Naive thymus-derived CD4-positive, alpha-beta T cell (primary cell): ENCODE measurements around the gene P3H1. TPM values are rescaled to one million over a fixed set of nuclear protein-coding genes. Genes with fewer than 3 reads are reported as not detected.

Experiments used
- ATAC-seq: fragments of 150-1000 bp; cut with Tn5 transposase; 2 replicates; pipeline ENCODE4 v1.10.0; 2021; ENCODE audit warnings: mild to moderate bottlenecking, moderate library complexity
- CTCF ChIA-PET: fragments of 350-600 bp; sonication (Branson Sonifier 250); formaldehyde crosslinking; loops from one replicate; lab custom pipeline; 2021; ENCODE audit warnings: antibody characterized with exemption; lab: Charles Lee
- POLR2A ChIA-PET: fragments of 350-600 bp; sonication (Branson Sonifier 250); formaldehyde crosslinking; loops from one replicate; lab custom pipeline; 2021; ENCODE audit warnings: antibody characterized with exemption, inconsistent platforms; lab: Charles Lee
- DNase-seq, 9 donors: peaks; one replicate each; pipeline versions ENCODE4 v3.0.0 to v3.0.0-alpha.2; 2020 to 2022; ENCODE audit warnings: mixed read lengths in 1 of 9
- H3K27ac ChIP-seq: one replicate; pipeline ENCODE4 v1.7.0; 2013; ENCODE audit warnings: mild to moderate bottlenecking, low read depth, low read length, moderate library complexity
- H3K27me3 ChIP-seq, 2 donors: one replicate each; pipeline ENCODE4 v1.7.0; 2013; ENCODE audit warnings: low read length in 2 of 2, mild to moderate bottlenecking in 2 of 2, moderate library complexity in 2 of 2; ENCODE audit not compliant: control insufficient read depth in 2 of 2, insufficient read depth in 2 of 2
- H3K36me3 ChIP-seq, 3 experiments: 1 replicate in 2 of 3; 2 replicates in 1 of 3; pipeline ENCODE4 v1.7.0; 2013; ENCODE audit warnings: low read length in 3 of 3, mild to moderate bottlenecking in 3 of 3, moderate library complexity in 1 of 3; ENCODE audit not compliant: insufficient read depth in 3 of 3, control insufficient read depth in 2 of 3
- H3K4me1 ChIP-seq, 2 donors: one replicate each; pipeline ENCODE4 v1.7.0; 2013; ENCODE audit warnings: low read length in 2 of 2, mild to moderate bottlenecking in 2 of 2, moderate library complexity in 1 of 2; ENCODE audit not compliant: control insufficient read depth in 2 of 2, insufficient read depth in 2 of 2
- H3K4me3 ChIP-seq: 2 replicates; pipeline ENCODE4 v1.7.0; 2013; ENCODE audit warnings: mild to moderate bottlenecking, low read length
- H3K9me3 ChIP-seq, 3 experiments: 1 replicate in 2 of 3; 2 replicates in 1 of 3; pipeline ENCODE4 v1.7.0; 2013; ENCODE audit warnings: low read length in 3 of 3; ENCODE audit not compliant: control insufficient read depth in 2 of 3
- H3K27ac Mint-ChIP-seq, 9 donors: one replicate each; pipeline ENCODE4 v1.8.0; 2020 to 2022; ENCODE audit warnings: mixed read lengths in 9 of 9, mild to moderate bottlenecking in 8 of 9, moderate library complexity in 5 of 9, inconsistent platforms in 2 of 9
- H3K27me3 Mint-ChIP-seq, 5 donors: one replicate each; pipeline ENCODE4 v1.8.0; 2021 to 2022; ENCODE audit warnings: mixed read lengths in 5 of 5, mild to moderate bottlenecking in 1 of 5
- H3K36me3 Mint-ChIP-seq, 5 donors: one replicate each; pipeline ENCODE4 v1.8.0; 2020 to 2022; ENCODE audit warnings: mixed read lengths in 5 of 5, mild to moderate bottlenecking in 3 of 5, inconsistent platforms in 1 of 5
- H3K4me1 Mint-ChIP-seq, 7 donors: one replicate each; pipeline ENCODE4 v1.8.0; 2020 to 2022; ENCODE audit warnings: mixed read lengths in 7 of 7, mild to moderate bottlenecking in 3 of 7, inconsistent platforms in 1 of 7
- H3K4me3 Mint-ChIP-seq, 10 donors: one replicate each; pipeline ENCODE4 v1.8.0; 2020 to 2022; ENCODE audit warnings: mild to moderate bottlenecking in 10 of 10, mixed read lengths in 10 of 10, moderate library complexity in 6 of 10, inconsistent platforms in 2 of 10
- H3K9me3 Mint-ChIP-seq, 11 donors: one replicate each; pipeline ENCODE4 v1.8.0; 2020 to 2022; ENCODE audit warnings: mixed read lengths in 11 of 11, mild to moderate bottlenecking in 4 of 11, inconsistent platforms in 1 of 11, moderate library complexity in 1 of 11
- intact Hi-C, 2 donors: fragments of 100-400 bp; cut with micrococcal nuclease; formaldehyde crosslinking; loops; one replicate each; pipeline ENCODE4 v1.15.1; 2023
- polyA plus RNA-seq, 2 donors: library from polyadenylated mRNA; unstranded; fragments of 300-500 nt; fragmentation: Illumina TruSeq; gene quantifications; one replicate each; pipeline ENCODE4 v1.2.3, GENCODE V29; 2021
- total RNA-seq, 6 experiments: library from RNA in 5 of 6; stranded (reverse) in 5 of 6; gene quantifications; 1 replicate in 5 of 6; 2 replicates in 1 of 6; pipeline ENCODE4 v1.2.3 and lab custom pipeline; 2021 to 2026

P3H1 gene
- total and polyA plus RNA-seq, 7 experiments from 2014 or later: 7.7 to 61.8 (median 35.5) TPM

- Mint-ChIP-seq H3K27me3 (no peaks in the 10 kb centered on the region), H3K9me3 (no peaks in the 10 kb centered on the region), H3K4me3 (peak overlapping the region; percentile 85 to 92 (median 89)), H3K36me3 (peaks cover 5 to 19% (median 6%) of the 10 kb centered on the region in 5 donors), H3K4me1 (peaks cover 12 to 28% (median 22%) of the 10 kb centered on the region in 7 donors), H3K27ac (peak overlapping the region in 6 of 9 donors; percentile 47 to 87 (median 72))
- ChIA-PET POLR2A (interaction anchor here (2.0 kb wide), 1 partner anchor 19 kb away, joined by 7 read pairs; the partner anchor contains the start of genes C1orf50 and P3H1), CTCF (no interaction called here)
- DNase-seq: no peak
- H3K4me3 ChIP-seq: no peak overlapping the region
- H3K27me3 ChIP-seq: no peaks in the 10 kb centered on the region
- peaks cover 0 to 5% (median 0%) of the 10 kb centered on the region in 3 experiments for H3K36me3 ChIP-seq
- intact Hi-C loops: no loop called here
- peaks cover 5 to 12% of the 10 kb centered on the region in 2 donors for H3K4me1 ChIP-seq
- H3K9me3 ChIP-seq: no peaks in the 10 kb centered on the region
- no peak overlapping the region for H3K27ac ChIP-seq
- ATAC-seq: no peak
Observed at GRCh38 chr1:42786097-42786496, 19.3 kb upstream of the P3H1 start.

- CTCF ChIA-PET: no interaction called here
Observed at GRCh38 chr1:42784946-42785693, 18.3 kb upstream of the P3H1 start, which contains the start of gene TMEM269. TSS of gene TMEM269 (plus strand) at chr1:42784991. CDS start at chr1:42789894, 4,903 bp downstream.

GRCh38 chr1:42784547-42784945 is 17.7 kb upstream of the P3H1 start:
- no peaks in the 10 kb centered on the region for H3K9me3 Mint-ChIP-seq
- H3K27ac ChIP-seq: no peak overlapping the region
- H3K27me3 ChIP-seq: no peaks in the 10 kb centered on the region
- H3K4me1 Mint-ChIP-seq: peaks cover 12 to 34% (median 27%) of the 10 kb centered on the region in 7 donors
- no peak for DNase-seq
- intact Hi-C loops: loop anchor here in 1 of 2 donors (2.0 kb wide), 1 partner anchor 32 kb away; the partner anchor contains the start of genes ERMAP and SVBP
- H3K27me3 Mint-ChIP-seq: no peaks in the 10 kb centered on the region
- H3K27ac Mint-ChIP-seq: peak overlapping the region in 3 of 9 donors; percentile 4 to 38 (median 18)
- peak overlapping the region; percentile 56 for H3K4me3 ChIP-seq
- H3K36me3 ChIP-seq: peaks cover 0 to 17% (median 0%) of the 10 kb centered on the region in 3 experiments
- H3K36me3 Mint-ChIP-seq: peaks cover 11 to 29% (median 17%) of the 10 kb centered on the region in 5 donors
- H3K4me3 Mint-ChIP-seq: peak overlapping the region in 9 of 10 donors; percentile 42 to 92 (median 89)
- peaks cover 5 to 12% of the 10 kb centered on the region in 2 donors for H3K4me1 ChIP-seq
- no peaks in the 10 kb centered on the region for H3K9me3 ChIP-seq
- ATAC-seq: no peak
- CTCF ChIA-PET: no interaction called here
- POLR2A ChIA-PET: interaction anchor here (1.3 to 2.0 kb wide), 2 partner anchors 17 to 31 kb away, joined by 7 read pairs; partner anchors contain the start of genes C1orf50 and P3H1

More at GRCh38 chr1:42784946-42785693, 18.3 kb upstream of the P3H1 start, which contains the start of gene TMEM269:
- Mint-ChIP-seq H3K9me3 (no peaks in the 10 kb centered on the region), H3K4me1 (peaks cover 12 to 34% (median 25%) of the 10 kb centered on the region in 7 donors), H3K36me3 (peaks cover 11 to 25% (median 14%) of the 10 kb centered on the region in 5 donors), H3K27me3 (no peaks in the 10 kb centered on the region), H3K27ac (peak within 1 kb of the TSS; percentile 35 to 87 (median 65)), H3K4me3 (peak within 1 kb of the TSS; percentile 85 to 92 (median 89))
- DNase-seq (peak; percentile 30 to 53 (median 45)), ATAC-seq (peak; percentile 83)
- H3K27ac ChIP-seq: peak within 1 kb of the TSS; percentile 29
- H3K4me3 ChIP-seq: peak within 1 kb of the TSS; percentile 56
- H3K27me3 ChIP-seq: no peaks in the 10 kb centered on the region
- intact Hi-C loops: loop anchor here in 1 of 2 donors (1.0 to 2.0 kb wide), 2 partner anchors 18 to 32 kb away; partner anchors contain the start of genes C1orf50, ERMAP, P3H1 and SVBP
- peaks cover 5 to 12% of the 10 kb centered on the region in 2 donors for H3K4me1 ChIP-seq
- peaks cover 0 to 12% (median 0%) of the 10 kb centered on the region in 3 experiments for H3K36me3 ChIP-seq
- POLR2A ChIA-PET: interaction anchor here (2.0 kb wide), 1 partner anchor 18 kb away, joined by 7 read pairs; the partner anchor contains the start of genes C1orf50 and P3H1
- no peaks in the 10 kb centered on the region for H3K9me3 ChIP-seq

GRCh38 chr1:42783092-42783491 is 16.3 kb upstream of the P3H1 start:
- no peaks in the 10 kb centered on the region for H3K9me3 Mint-ChIP-seq
- DNase-seq: no peak
- H3K36me3 ChIP-seq: peaks cover 0 to 29% (median 0%) of the 10 kb centered on the region in 3 experiments
- ATAC-seq: no peak
- POLR2A ChIA-PET: interaction anchor here (0.6 to 2.5 kb wide), 4 partner anchors 16 to 445 kb away, joined by 3 to 10 read pairs (median 5); partner anchors contain the start of genes C1orf50, P3H1 and ZNF691
- peaks cover 12 to 38% (median 28%) of the 10 kb centered on the region in 7 donors for H3K4me1 Mint-ChIP-seq
- peaks cover 16 to 34% (median 20%) of the 10 kb centered on the region in 5 donors for H3K36me3 Mint-ChIP-seq
- no peak overlapping the region for H3K4me3 Mint-ChIP-seq
- CTCF ChIA-PET: no interaction called here
- peaks cover 5 to 12% of the 10 kb centered on the region in 2 donors for H3K4me1 ChIP-seq
- H3K4me3 ChIP-seq: no peak overlapping the region
- no peak overlapping the region for H3K27ac ChIP-seq
- intact Hi-C loops: no loop called here
- H3K27ac Mint-ChIP-seq: no peak overlapping the region
- H3K9me3 ChIP-seq: no peaks in the 10 kb centered on the region
- H3K27me3 Mint-ChIP-seq: no peaks in the 10 kb centered on the region
- no peaks in the 10 kb centered on the region for H3K27me3 ChIP-seq

- peaks cover 18 to 44% (median 29%) of the 10 kb centered on the region in 5 donors for H3K36me3 Mint-ChIP-seq
- H3K27ac ChIP-seq: no peak overlapping the region
- H3K4me1 Mint-ChIP-seq: peaks cover 5 to 32% (median 18%) of the 10 kb centered on the region in 7 donors
- no peaks in the 10 kb centered on the region for H3K27me3 Mint-ChIP-seq
- ChIA-PET POLR2A (interaction anchor here (0.6 to 3.7 kb wide), 3 partner anchors 13 to 293 kb away, joined by 3 to 12 read pairs (median 3); partner anchors contain the start of genes C1orf50 and P3H1), CTCF (interaction anchor here (0.7 to 1.8 kb wide), 3 partner anchors 8 to 293 kb away, joined by 3 to 6 read pairs (median 3); no protein-coding TSS in a partner anchor)
- no peak overlapping the region for H3K4me3 ChIP-seq
- ATAC-seq: no peak
- peaks cover 0 to 56% (median 1%) of the 10 kb centered on the region in 3 experiments for H3K36me3 ChIP-seq
- H3K4me1 ChIP-seq: peaks cover 5% of the 10 kb centered on the region in 2 donors
- H3K9me3 ChIP-seq: no peaks in the 10 kb centered on the region
- intact Hi-C loops: no loop called here
- no peaks in the 10 kb centered on the region for H3K27me3 ChIP-seq
- H3K4me3 Mint-ChIP-seq: no peak overlapping the region
- no peak overlapping the region for H3K27ac Mint-ChIP-seq
- no peaks in the 10 kb centered on the region for H3K9me3 Mint-ChIP-seq
- DNase-seq: no peak
Observed at GRCh38 chr1:42780176-42780575, 13.3 kb upstream of the P3H1 start.

- peaks cover 3 to 30% (median 19%) of the 10 kb centered on the region in 7 donors for H3K4me1 Mint-ChIP-seq
- Histone ChIP-seq H3K27ac (no peak overlapping the region), H3K9me3 (no peaks in the 10 kb centered on the region), H3K36me3 (peaks cover 2 to 60% (median 6%) of the 10 kb centered on the region in 3 experiments), H3K4me3 (no peak overlapping the region), H3K27me3 (no peaks in the 10 kb centered on the region), H3K4me1 (peaks cover under 1 to 2% of the 10 kb centered on the region in 2 donors)
- H3K36me3 Mint-ChIP-seq: peaks cover 18 to 48% (median 33%) of the 10 kb centered on the region in 5 donors
- peak overlapping the region in 3 of 9 donors; percentile 16 to 36 (median 19) for H3K27ac Mint-ChIP-seq
- ChIA-PET CTCF (interaction anchor here (0.7 to 1.8 kb wide), 2 partner anchors 17 to 293 kb away, joined by 3 to 6 read pairs; no protein-coding TSS in a partner anchor), POLR2A (interaction anchor here (0.6 to 3.7 kb wide), 3 partner anchors 13 to 294 kb away, joined by 3 to 12 read pairs (median 3); partner anchors contain the start of genes C1orf50 and P3H1)
- H3K9me3 Mint-ChIP-seq: no peaks in the 10 kb centered on the region
- no peaks in the 10 kb centered on the region for H3K27me3 Mint-ChIP-seq
- no peak overlapping the region for H3K4me3 Mint-ChIP-seq
- ATAC-seq: no peak
- no peak for DNase-seq
- intact Hi-C loops: no loop called here
Observed at GRCh38 chr1:42779725-42780124, 12.9 kb upstream of the P3H1 start.
